ENCODE data around the gene DOCK3.
A peak's percentile ranks its signal among the peaks of the same experiment; 100 is the strongest.

DOCK3 gene, protein sequence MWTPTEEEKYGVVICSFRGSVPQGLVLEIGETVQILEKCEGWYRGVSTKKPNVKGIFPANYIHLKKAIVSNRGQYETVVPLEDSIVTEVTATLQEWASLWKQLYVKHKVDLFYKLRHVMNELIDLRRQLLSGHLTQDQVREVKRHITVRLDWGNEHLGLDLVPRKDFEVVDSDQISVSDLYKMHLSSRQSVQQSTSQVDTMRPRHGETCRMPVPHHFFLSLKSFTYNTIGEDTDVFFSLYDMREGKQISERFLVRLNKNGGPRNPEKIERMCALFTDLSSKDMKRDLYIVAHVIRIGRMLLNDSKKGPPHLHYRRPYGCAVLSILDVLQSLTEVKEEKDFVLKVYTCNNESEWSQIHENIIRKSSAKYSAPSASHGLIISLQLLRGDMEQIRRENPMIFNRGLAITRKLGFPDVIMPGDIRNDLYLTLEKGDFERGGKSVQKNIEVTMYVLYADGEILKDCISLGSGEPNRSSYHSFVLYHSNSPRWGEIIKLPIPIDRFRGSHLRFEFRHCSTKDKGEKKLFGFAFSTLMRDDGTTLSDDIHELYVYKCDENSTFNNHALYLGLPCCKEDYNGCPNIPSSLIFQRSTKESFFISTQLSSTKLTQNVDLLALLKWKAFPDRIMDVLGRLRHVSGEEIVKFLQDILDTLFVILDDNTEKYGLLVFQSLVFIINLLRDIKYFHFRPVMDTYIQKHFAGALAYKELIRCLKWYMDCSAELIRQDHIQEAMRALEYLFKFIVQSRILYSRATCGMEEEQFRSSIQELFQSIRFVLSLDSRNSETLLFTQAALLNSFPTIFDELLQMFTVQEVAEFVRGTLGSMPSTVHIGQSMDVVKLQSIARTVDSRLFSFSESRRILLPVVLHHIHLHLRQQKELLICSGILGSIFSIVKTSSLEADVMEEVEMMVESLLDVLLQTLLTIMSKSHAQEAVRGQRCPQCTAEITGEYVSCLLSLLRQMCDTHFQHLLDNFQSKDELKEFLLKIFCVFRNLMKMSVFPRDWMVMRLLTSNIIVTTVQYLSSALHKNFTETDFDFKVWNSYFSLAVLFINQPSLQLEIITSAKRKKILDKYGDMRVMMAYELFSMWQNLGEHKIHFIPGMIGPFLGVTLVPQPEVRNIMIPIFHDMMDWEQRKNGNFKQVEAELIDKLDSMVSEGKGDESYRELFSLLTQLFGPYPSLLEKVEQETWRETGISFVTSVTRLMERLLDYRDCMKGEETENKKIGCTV (N-terminal part only)

DNA sequence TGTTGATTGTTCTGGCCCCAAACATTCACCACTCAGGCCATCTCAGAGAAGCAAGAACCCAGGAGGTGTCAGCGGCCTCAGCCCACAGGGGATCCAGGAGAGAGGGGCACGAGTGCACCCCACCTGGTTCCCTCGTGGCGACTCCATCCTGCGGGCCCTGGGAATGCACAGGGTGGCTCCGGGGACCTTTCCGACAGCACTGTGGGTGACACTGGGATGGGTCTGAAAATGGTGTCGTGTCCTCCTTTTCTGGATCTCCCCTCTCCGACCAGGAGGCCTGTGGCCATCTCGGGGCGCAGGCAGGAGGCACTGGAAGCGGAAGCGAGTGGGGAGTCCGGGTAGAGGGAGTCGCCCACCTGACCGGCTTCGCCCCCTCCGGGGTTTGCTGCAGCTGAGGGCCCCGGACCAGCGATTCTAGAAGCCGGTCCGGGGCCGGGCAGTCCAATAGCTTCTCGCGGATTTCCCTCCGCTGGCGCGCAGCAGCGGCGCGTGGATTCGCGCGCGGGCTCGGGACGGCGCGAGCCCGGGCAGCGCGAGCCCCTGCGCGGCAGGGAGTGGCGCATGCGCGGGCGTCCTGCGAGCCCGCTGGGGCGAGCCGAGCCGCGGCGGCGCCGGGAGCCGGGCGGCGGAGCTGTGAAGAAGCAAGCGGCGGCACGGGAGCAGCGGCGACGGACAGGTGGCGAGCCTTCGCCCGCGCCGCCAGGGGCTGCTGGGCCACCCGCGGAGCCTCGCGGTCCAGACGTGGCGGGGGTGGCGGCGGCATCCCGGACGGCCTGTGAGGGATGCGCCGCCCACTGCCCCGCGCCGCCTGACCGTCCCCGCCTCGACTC, at the start of gene DOCK3:
TSS of gene DOCK3 (plus strand) at position 579 of the 830 bp plus-strand sequence. CDS start 337 bp downstream, outside the sequence.
- DNase-seq = peak; percentile 32

DNA sequence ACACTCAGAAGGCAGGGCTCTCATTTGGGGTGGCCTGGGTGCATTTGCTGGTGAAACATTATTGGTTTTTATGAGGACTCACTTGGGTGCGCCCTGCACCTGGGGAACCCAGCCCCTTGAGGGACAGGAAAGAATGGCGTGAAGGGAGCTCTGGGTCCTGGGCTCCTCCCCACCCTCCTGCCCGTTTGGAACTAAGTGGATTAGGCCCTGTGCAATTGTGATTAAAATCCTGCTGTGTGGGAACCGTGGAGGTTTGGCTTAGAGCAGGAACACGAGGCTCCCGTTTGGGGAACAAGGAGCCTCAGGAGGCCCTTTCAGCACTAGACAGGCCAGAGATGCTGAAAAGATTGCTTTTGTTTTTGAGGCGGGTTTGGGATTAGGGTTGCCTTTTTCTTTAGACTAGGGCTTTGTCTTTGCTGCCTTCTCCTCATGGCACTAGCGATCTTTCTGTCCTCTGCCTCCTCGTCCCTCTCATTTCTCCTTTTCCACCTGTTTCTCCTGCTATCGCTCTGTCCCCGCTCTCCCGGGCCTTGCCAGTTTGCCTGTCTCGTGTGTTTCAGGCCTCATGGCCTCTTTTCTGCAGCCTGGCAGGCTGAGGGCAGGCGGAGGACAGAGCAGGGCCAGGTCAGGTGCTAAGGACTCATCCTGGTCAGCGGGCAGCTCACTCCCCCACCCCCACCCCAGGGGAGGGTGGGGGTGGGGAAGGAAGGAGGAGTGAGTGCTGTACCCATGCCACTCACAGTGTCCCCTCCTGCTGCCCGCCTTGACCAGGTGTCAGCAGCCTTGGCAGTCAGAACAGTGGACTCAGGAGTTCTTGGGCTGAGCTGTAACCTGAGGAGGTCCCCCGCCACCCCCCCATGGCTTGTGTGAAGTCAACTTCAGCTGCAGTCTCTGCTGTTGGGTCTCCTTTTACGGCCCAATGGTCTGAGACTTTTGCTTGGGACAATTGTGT, 49.2 kb upstream of the DOCK3 start:
- DNase-seq = no peak

DNA sequence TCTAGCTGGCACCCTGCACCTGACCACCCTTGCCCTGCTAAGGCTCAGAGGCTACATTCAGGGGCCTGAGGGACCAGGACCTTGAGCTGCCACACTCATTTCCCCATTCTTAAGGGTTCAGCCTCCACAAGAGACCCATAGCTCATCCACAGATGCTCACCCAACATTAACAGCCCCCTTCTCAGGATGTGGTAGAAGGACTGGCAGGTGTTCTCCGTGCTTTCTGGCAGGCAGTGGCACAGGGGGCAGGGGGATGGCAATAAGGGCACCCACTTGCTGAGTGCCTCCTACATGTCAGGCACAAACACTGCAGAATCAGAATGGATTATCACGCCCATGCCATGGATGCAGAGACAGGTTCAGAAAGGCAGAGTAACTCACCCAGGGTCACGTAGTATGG, 48.3 kb upstream of the DOCK3 start:
- DNase-seq = no peak

DNA sequence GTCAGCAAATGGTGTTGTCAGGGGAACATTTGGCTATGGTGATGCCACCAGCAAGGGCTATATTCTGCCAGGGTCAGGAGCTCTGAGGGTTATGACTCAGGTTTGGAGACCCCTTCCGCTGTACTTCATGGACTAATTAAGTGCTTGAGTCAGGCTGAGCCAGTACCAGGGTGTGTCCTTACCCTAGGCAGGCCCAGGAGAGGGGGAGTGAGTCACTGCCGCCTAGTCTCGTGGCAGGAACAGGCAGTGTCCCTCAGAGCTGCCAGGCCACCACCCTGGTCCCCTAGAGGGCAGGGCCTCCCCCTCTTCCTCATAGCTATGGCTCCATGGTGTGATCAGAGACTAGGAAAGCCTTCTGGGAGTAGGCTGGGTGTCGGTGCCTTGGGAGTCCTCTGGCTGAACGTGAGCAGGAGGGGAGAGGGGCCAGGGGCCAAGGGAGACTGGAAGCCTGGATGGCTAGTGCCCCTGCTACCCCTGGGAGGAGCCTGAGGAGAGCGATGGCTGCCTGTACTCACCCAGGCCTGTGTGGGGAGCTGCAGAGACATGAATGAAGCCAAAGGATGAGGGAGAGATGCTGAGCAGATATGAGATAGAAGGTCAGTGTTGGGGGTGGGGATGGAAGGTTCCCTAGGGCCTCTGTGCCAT, 47.2 kb upstream of the DOCK3 start:
- peak; percentile 45 for DNase-seq

DNA sequence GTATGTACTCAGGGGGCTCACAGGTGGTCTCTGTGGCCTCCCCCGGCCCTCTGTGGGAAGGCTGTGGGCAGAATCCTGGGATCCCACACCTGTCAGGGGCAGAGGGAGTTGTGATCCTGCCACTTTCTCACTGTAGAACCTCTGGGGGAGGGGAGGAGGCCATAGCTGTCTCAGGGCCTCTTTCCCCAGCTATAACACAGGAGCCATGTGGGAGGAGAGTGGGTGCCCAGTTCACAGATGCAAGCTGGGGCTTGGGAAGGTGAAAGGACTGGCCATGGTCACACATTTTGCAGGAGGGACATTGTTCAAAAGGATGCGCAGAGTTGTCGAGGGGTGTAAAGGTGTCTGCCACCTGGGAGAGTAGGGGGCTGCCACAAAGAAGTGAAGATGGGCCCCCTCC, 46.1 kb upstream of the DOCK3 start:
- DNase-seq = no peak

DNA sequence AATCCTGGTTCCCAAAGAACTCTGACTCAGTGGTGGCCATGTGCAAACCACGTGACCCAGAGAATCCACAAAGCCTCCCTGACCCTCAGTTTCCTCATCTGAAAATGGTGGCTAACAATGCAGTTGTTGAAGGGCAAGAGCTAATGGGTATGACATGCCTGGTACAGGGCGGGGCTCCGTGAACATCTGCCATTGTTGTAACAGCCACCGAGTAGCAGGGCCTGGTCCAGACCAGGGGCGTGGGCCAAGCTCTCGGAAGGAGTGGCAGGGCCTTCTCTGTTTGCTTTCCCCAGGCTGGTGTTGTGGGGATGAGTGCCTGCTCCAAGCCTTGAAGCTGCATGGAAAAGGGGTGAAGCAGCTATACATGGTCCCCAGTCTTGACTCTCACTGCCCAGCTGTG, 44.3 kb upstream of the DOCK3 start:
- DNase-seq = no peak

DNA sequence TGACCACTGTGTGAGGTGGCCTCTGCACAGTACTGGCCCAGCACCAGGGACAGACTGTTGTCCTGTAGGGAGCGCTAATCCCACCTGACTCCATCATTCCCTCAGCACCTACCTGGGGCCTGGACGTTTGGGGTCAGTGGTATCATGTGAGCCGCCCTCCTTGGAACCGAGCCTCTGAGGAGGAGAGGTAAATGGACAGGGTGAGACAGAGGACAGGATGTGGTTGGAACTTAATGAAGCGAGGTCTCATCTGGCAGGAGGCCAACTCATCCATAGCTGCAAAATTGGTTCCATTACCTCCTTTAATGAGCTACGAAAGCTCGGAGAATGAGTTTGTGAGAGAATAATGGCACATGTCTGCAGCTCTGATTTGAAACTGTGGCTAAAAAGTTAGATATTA, 43.9 kb upstream of the DOCK3 start:
- peak; percentile 43 for DNase-seq

DNA sequence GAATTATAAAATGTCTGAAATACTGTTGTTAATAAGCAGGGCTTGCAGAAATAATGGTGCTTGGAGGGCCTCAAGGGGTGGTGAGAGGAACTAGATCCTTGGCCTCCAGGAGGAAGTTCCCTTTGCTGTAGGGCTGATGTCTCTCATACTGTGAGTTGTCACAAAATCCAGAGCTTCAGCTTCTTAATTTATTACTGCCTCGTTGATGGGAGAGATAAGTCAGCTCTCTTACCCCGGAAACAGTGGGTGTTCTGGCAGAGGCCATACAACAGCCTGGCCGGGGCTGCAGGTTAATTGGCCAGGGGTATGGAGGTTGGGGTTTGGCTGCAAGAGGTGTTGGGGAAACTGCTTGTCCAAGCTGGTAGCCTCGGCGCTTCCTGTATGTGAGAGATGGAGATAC, 42.3 kb upstream of the DOCK3 start:
- DNase-seq = no peak

DNA sequence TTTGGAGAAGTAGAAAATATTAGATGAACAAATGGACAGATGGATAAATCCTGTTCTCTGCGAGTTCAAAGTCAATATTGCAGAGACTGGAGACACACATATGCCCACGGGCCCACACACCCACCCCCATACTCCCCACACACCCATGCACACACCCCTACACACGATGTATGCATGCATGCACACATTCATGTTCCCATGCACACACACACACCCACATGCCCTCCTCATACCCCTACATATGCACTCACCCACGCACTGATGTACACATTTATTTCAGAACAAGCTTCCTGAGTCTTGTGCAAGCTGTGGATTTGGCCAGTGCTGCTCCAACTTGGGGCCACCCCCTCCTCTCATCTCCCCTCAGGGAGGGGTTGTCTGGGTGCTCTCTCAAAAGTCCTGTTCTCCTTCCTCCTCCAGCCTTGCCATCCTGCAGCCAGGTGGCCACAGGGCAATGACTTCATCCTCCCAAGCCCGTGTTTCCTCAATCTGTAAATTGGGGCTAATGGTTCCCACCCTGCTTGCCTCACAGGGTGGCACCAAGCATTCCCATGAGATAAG, 41.4 kb upstream of the DOCK3 start:
- DNase-seq = no peak

DNA sequence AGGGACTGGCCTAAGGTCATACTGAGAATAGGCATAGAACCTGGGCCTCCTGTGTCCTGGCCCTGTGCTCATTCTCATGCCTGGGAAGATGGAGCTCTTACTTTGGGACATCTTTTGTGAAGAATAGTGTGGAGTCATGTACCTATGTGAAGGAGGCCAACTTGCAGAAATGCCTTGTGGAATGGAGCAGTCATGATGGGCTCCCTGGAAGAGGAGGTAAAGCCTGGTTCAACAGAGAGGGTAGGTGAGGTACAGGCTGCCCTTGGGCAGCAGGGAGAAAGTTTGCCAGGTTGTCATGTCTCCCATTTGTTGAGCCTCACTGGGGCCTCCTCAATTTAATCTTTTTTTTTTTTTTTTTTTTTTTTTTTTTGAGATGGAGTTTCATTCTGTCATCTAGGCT, 39.7 kb upstream of the DOCK3 start:
- DNase-seq = no peak

DNA sequence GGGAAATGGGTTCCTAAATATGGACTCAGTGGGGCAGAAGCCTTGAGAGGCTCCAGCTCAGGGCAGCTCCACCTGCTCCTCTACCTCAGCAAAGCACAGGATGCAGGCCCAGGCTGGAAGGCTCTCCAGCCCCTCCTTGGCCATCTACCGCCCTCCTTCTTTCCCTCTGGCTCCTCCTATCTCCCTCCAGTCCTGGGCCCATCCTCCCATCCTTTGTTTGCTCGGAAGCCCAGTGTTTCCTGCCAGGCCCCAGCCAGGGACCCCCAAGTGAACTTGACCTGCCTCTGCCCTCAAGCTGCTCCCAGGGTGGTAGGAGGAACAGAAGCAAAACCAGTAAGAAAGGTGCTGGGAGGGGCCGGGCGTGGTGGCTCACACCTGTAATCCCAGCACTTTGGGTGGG, 37.7 kb upstream of the DOCK3 start:
- DNase-seq = no peak

DNA sequence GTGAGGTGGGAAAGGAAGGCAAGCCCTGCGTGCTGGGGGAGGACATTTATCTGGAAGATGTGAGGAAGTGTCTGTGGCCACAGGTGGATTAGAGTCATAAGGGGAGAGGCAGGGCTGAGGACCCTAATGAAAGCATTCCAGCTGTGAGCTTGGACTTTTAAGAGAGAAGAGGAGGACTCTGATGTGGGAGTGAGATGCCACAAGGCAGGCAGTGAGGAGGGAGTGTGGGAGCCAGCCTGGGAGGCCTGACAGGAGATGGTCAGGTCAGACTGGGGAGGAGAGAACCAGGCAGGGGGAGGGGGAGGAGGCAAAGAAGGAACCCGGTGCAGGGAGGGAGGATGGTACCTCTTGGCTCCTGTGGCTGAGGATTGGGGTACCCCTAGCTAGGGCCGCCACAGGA, 36.8 kb upstream of the DOCK3 start:
- no peak for DNase-seq

DNA sequence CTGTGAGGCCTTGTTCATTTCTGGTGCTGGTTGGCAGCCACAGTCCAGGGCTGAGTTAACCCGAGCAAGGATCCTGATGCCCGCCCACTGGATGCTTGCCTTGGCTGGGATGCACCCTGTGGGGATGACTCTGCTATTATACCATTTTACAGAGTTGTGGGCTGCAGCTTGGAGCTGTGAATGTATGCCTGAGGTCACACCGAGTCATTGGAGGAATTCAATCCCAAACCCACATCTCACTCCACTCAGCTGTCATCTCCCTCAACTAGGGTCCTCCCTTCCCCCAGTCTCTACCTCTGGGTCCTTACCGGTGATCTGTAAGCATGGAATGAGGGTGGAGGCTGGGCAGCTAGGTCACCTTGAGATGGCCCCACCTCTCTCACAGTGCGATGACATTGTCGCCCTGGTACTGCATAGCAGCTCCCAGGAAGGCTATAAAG, 35.7 kb upstream of the DOCK3 start:
- DNase-seq = peak; percentile 77

DNA sequence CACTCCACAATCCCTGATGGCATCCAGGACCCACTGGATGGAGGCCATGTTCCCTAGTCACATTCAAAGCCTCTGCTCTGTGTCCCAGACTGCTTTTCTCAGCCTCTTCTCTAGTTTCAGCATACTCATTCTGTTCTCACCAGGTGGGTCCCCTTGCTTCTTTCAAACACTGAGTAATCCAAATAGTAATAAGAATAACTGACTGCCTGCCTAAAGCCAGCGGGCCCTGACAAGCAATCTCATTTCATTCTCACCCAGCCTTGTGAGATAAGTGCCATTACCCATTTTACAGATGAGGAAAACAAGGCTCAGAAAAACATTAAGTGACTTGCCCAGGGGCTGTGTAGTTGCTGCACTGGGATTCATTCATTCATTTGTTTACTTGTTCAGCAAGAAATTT, 32.3 kb upstream of the DOCK3 start:
- DNase-seq = no peak

DNA sequence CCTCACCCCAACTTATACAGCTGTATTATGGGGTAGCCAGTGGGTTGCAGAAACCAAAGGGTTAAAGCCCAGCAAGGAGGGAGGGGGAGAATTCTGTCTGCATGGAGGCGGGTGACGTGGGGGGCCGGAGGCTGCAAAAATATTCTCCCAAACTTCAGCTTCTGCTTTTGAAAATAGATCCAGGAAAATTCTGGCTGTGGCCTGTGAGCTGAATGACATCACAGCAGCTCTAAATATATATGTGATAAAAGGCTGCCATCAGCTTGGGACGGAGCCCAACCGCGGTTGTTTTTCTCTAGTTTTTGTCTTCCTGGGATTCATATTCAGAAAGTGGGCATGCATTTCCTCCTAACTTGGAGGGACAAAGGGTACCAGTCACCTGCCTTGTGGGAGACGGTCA, 30.2 kb upstream of the DOCK3 start:
- DNase-seq = no peak

DNA sequence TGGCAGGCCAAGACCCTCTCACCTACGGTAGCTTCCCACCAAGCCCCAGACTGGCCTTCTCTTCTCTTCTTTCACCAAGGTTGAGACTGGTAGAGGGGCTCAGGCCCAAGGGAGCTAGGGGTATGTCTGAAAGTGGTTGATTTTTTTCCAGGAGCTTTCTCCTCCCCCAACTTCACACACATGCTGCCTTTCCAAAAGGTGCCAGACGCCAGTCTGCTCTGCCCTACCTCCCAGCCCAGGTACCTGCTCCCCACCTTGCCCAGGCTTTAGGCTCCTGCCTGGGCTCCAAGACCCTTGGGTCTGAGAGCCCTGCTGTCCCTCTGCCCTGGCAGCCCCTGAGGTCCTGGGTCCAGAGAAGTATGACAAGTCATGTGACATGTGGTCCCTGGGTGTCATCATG, 29.3 kb upstream of the DOCK3 start:
- DNase-seq = no peak

DNA sequence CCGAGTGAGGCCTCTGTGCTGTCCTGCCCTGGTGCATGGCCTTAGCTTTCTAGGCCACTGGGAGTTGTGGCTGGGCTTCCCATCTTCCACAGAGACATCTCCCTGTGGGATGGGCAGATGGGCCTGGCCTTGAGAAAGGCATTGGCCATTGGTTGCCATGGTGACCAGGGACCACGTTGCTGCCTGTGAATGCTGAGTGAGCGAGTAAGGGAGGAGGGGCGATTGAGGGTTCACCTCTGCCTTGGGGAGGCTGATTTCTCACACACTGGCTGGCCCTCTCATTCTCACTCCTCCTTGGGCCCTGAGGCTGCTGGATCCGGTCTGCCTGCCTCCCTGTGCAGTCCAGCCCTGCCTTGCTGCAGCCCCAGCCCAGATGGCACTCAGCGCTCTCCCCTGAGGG, 26.4 kb upstream of the DOCK3 start:
- peak; percentile 24 for DNase-seq

DNA sequence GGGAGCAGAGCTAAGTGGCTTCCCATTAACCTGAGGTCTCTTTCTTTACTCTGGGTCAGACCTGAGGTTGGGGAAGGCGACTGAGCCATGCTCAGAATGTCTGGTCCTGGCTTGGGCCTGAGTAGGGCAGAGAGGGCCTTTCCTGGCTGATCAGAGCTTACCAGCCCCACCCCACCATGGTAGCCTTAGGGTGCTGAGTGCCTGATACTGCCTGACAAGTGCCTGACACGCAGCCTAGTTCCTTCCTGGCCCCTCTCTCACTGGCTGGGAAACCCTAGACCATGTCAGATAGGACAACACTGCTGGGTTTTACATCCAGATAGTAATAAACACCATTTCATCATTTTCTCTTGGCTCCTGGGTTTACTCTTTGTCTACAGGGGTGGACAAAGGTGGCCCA, 25.8 kb upstream of the DOCK3 start:
- no peak for DNase-seq

DNA sequence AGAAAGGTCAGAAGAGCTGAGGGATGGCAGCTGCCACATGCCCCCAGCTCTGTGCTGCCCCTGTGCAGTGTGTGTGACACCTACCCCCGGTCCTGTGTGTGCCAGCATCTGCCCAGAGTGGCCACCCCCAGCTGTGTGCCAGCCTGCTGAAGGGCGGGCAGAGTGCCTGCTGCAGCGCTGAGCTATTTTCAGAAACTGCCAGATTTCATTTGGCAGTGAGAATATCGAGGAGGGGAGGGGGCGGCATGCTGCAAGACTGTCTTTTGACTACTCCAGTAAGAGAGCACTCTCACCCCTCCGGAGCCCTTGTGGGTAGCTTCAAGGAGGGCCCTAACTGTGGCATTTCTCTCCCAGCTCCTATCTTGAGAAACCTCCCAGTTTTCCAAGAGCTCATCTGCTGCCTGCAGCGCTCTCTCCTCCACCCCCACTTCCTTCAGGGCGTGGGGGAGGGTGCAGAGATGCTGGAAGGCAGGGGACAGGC, 25.2 kb upstream of the DOCK3 start:
- no peak for DNase-seq

DNA sequence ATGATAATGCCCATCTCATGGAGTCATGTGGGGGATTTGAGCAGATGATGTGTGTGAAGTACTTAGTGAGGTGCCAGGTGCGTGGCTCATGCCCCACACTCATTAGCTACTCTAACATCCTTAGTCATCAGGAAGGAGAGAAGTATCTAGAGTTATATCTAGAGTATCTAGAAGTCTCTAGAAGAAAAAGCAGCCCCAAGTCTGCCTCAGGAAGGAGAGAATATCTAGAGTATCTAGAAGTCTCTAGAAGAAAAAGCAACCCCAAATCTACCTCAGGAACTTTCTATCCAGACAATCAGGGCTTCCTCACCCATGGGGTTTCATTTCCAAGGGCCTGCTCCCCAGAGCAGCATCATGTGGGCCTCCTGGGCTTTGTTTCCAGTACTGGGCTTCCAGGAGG, 24.7 kb upstream of the DOCK3 start:
- no peak for DNase-seq
